MM.1S (cell line): ENCODE data around the gene FAM107B.
"Not testable (repeated sequence)": the region's sequence is repeated elsewhere in the genome, so short reads cannot be mapped to it uniquely, and the experiment has no call there.

Experiments
- DNase-seq: peaks from one replicate; pipeline ENCODE4 v3.0.0-alpha.2; 2015
- H2AFZ ChIP-seq: fragments of 300-600 bp; sonication (generic); 2 replicates; pipeline ENCODE4 v1.6.0; 2016; ENCODE audit warnings: antibody characterized with exemption, low read length
- H3F3A ChIP-seq: fragments of 300-600 bp; sonication (generic); 2 replicates; pipeline ENCODE4 v1.6.1; 2016; ENCODE audit warnings: mild to moderate bottlenecking, antibody characterized with exemption, low read length, moderate library complexity, mixed read lengths; ENCODE audit not compliant: insufficient read depth
- H3K27ac ChIP-seq: fragments of 300-600 bp; sonication (generic); 2 replicates; pipeline ENCODE4 v1.5.1; 2016; ENCODE audit warnings: mild to moderate bottlenecking, low read length
- H3K27me3 ChIP-seq: fragments of 300-600 bp; sonication (generic); replicated peaks from 2 replicates; pipeline ENCODE4 v1.6.0; 2016; ENCODE audit warnings: low read length; ENCODE audit not compliant: insufficient read depth
- H3K36me3 ChIP-seq: fragments of 300-600 bp; sonication (generic); replicated peaks from 2 replicates; pipeline ENCODE4 v1.6.1; 2016; ENCODE audit warnings: mild to moderate bottlenecking, low read length, mixed read lengths; ENCODE audit not compliant: insufficient read depth
- H3K4me1 ChIP-seq: fragments of 300-600 bp; sonication (generic); 2 replicates; pipeline ENCODE4 v1.6.1; 2016; ENCODE audit warnings: low read length, mixed read lengths
- H3K4me2 ChIP-seq: fragments of 300-600 bp; sonication (generic); 2 replicates; pipeline ENCODE4 v1.6.0; 2016; ENCODE audit warnings: low read depth, low read length
- H3K4me3 ChIP-seq: fragments of 300-600 bp; sonication (generic); 2 replicates; pipeline ENCODE4 v1.5.1; 2016; ENCODE audit warnings: low read length, mixed read lengths
- H3K79me2 ChIP-seq: fragments of 300-600 bp; sonication (generic); 2 replicates; pipeline ENCODE4 v1.6.1; 2016; ENCODE audit warnings: mixed run types, low read length, mixed read lengths
- H3K9ac ChIP-seq: fragments of 300-600 bp; sonication (generic); 2 replicates; pipeline ENCODE4 v1.6.1; 2016; ENCODE audit warnings: low read length, mixed read lengths
- H3K9me2 ChIP-seq: fragments of 300-600 bp; sonication (generic); replicated peaks from 2 replicates; pipeline ENCODE4 v1.6.1; 2016; ENCODE audit warnings: mild to moderate bottlenecking, low read length, mixed read lengths; ENCODE audit not compliant: insufficient read depth
- H3K9me3 ChIP-seq: fragments of 300-600 bp; sonication (generic); replicated peaks from 2 replicates; pipeline ENCODE4 v1.6.1; 2016; ENCODE audit warnings: mild to moderate bottlenecking, low read length, mixed read lengths; ENCODE audit not compliant: insufficient read depth
- H4K20me1 ChIP-seq: fragments of 300-600 bp; sonication (generic); 2 replicates; pipeline ENCODE4 v1.6.1; 2016; ENCODE audit warnings: mild to moderate bottlenecking, low read length, moderate library complexity, mixed read lengths; ENCODE audit not compliant: insufficient read depth
- EZH2 ChIP-seq: fragments of 300-600 bp; sonication (generic); optimal IDR thresholded peaks from 2 replicates; pipeline ENCODE3; 2017; ENCODE audit warnings: low read depth, mild to moderate bottlenecking, antibody characterized with exemption, low read length, mixed read lengths
- EZH2phosphoT487 ChIP-seq: fragments of 300-600 bp; sonication (generic); IDR thresholded peaks from 2 replicates; pipeline ENCODE4 v1.6.1; 2018; ENCODE audit warnings: antibody characterized with exemption, low read length
- TF ChIP-seq, protein P1 (sequence below): fragments of 300-600 bp; sonication (generic); IDR thresholded peaks from 2 replicates; pipeline ENCODE4 v1.5.1; 2016; ENCODE audit warnings: antibody characterized with exemption, low read length, mixed read lengths

FAM107B gene

DNA sequence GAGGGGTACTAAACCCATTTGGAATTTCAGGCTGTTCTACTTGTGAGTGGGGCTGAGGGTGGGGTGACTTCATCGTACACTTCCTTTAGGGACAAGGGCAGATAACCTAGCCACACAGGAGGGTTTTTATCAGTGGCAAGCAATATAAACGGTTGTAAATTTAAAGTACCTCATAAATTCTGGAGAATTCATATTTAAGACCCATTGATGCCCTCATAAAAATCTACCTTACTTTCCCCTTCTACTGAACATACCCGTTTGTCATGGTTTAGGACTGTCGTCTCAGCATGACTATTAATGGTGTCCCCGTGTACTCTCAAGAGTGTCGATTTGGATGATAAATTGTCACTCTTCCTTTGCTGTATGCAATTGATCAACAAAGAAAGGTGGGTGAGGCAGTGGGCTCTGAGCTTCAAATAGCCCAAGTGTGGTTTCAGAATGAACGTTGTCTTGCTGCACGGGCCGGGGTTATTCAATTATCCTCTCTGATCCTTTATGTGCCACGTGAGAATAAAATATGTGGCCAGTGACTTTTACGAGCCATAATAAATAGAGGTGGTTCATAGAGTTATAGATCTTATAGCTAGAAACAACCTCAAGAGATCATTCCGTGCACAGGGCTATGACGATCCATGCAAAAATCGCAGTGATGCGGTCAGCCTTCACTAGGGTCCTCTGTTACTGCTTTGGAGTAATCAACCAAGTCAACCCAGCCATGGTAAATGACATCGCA is 82.2 kb downstream of the FAM107B start:
- no peak overlapping the region for H3K9ac ChIP-seq
- TF ChIP-seq EZH2 = no peak
- TF ChIP-seq, protein P1, sequence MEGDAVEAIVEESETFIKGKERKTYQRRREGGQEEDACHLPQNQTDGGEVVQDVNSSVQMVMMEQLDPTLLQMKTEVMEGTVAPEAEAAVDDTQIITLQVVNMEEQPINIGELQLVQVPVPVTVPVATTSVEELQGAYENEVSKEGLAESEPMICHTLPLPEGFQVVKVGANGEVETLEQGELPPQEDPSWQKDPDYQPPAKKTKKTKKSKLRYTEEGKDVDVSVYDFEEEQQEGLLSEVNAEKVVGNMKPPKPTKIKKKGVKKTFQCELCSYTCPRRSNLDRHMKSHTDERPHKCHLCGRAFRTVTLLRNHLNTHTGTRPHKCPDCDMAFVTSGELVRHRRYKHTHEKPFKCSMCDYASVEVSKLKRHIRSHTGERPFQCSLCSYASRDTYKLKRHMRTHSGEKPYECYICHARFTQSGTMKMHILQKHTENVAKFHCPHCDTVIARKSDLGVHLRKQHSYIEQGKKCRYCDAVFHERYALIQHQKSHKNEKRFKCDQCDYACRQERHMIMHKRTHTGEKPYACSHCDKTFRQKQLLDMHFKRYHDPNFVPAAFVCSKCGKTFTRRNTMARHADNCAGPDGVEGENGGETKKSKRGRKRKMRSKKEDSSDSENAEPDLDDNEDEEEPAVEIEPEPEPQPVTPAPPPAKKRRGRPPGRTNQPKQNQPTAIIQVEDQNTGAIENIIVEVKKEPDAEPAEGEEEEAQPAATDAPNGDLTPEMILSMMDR = no peak
- TF ChIP-seq EZH2phosphoT487 = no peak
- H3K9me2 ChIP-seq = no peaks in the 10 kb centered on the region
- H3K27me3 ChIP-seq = no peaks in the 10 kb centered on the region
- H3K4me3 ChIP-seq = no peak overlapping the region
- H3F3A ChIP-seq = no peaks in the 10 kb centered on the region
- H3K4me1 ChIP-seq = no peaks in the 10 kb centered on the region
- H3K79me2 ChIP-seq = no peaks in the 10 kb centered on the region
- no peak for DNase-seq
- H3K4me2 ChIP-seq = no peak overlapping the region
- no peaks in the 10 kb centered on the region for H3K36me3 ChIP-seq
- H3K27ac ChIP-seq = no peak overlapping the region
- H4K20me1 ChIP-seq = no peaks in the 10 kb centered on the region
- no peak overlapping the region for H2AFZ ChIP-seq
- no peaks in the 10 kb centered on the region for H3K9me3 ChIP-seq

DNA sequence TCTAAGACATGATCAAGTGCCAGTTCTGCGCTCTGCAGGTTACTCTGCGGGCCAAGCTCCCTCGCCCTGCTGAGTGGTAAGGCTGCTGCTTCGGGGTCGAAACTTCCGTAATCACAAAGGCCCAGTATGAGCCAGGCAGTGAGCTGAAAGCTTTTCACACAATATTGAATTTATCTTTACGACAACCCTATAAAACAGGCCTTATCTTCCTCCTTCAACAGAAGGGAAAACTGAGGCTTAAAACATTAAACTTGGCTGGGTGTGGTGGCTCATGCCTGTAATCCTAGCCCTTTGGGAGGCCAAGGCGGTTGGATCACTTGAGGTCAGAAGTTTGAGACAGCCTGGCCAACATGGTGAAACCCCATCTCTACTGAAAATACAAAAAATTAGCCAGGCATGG is 83.3 kb downstream of the FAM107B start:
- DNase-seq = no peak
- no peaks in the 10 kb centered on the region for H3K36me3 ChIP-seq
- H3K4me2 ChIP-seq = no peak overlapping the region
- peaks cover 9% of the 10 kb centered on the region for H3K4me1 ChIP-seq
- TF ChIP-seq, protein P1 = no peak
- TF ChIP-seq EZH2phosphoT487 (no peak), EZH2 (no peak)
- no peaks in the 10 kb centered on the region for H3K9me2 ChIP-seq
- H3K9ac ChIP-seq = no peak overlapping the region
- H3F3A ChIP-seq = peaks cover 9% of the 10 kb centered on the region
- H3K9me3 ChIP-seq = no peaks in the 10 kb centered on the region
- H4K20me1 ChIP-seq = no peaks in the 10 kb centered on the region
- no peak overlapping the region for H3K4me3 ChIP-seq
- H3K79me2 ChIP-seq = no peaks in the 10 kb centered on the region
- no peak overlapping the region for H2AFZ ChIP-seq
- no peaks in the 10 kb centered on the region for H3K27me3 ChIP-seq
- no peak overlapping the region for H3K27ac ChIP-seq

DNA sequence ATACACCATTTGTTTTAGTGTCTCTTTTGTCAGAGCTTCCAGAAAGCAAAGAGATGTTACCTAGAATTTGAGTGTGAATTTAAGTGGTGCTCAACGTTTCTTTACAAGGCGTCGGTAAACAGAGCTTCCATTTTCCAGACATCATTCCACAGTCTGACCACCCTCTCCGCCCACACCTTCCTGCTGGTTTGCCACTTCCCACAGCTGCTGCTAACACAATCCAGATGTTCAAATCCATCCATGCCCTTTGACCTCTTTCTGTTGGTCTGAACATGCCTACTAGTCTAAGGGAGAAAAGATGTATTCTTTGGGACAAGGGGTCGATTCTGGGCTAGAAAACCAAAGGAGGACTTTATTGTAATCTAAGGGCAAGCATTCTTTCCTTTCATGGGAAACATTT is 86.1 kb downstream of the FAM107B start:
- Histone ChIP-seq H4K20me1 (no peaks in the 10 kb centered on the region), H3K4me2 (no peak overlapping the region), H3K36me3 (no peaks in the 10 kb centered on the region), H3F3A (peaks cover 14% of the 10 kb centered on the region), H3K79me2 (no peaks in the 10 kb centered on the region), H3K4me3 (no peak overlapping the region), H2AFZ (no peak overlapping the region), H3K27me3 (no peaks in the 10 kb centered on the region), H3K4me1 (peaks cover 15% of the 10 kb centered on the region), H3K9me2 (no peaks in the 10 kb centered on the region), H3K9ac (no peak overlapping the region), H3K9me3 (no peaks in the 10 kb centered on the region), H3K27ac (no peak overlapping the region)
- TF ChIP-seq EZH2phosphoT487 (no peak), EZH2 (no peak)
- TF ChIP-seq, protein P1 = no peak
- DNase-seq = no peak

DNA sequence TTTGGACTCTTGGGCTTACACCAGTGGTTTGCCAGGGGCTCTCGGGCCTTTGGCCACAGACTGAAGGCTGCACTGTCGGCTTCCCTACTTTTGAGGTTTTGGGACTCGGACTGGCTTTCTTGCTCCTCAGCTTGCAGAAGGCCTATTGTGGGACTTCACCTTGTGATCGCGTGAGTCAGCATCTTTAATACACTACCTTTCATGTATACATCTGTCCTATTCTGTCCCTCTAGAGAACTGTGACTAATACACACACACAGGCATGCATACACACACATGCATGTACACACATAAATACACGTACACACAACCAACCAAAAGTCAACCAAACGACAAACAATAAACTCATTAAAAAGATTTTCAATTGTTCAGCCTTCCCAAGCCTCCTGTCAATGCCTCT is 86.5 kb downstream of the FAM107B start:
- peaks cover 15% of the 10 kb centered on the region for H3K4me1 ChIP-seq
- H3K4me2 ChIP-seq, H2AFZ ChIP-seq: not testable (repeated sequence)

More for the DNA sequence above, 86.5 kb downstream of the FAM107B start:
- not testable (repeated sequence) for DNase-seq, H3K27ac ChIP-seq, H3K9ac ChIP-seq, H3K27me3 ChIP-seq, H3K9me2 ChIP-seq, H3K4me3 ChIP-seq, H4K20me1 ChIP-seq, H3K36me3 ChIP-seq, H3K9me3 ChIP-seq, H3K79me2 ChIP-seq
- peaks cover 14% of the 10 kb centered on the region for H3F3A ChIP-seq
